ENCODE measurements around the gene ZNF780A.

Gene ZNF780A

GRCh38 chr19:40101813-40102212 lies 11.1 kb upstream of the ZNF780A start:
- TF ChIP-seq CTCF (IDR thresholded peaks at IDR 0.05) (no peak), ZFX (IDR thresholded peaks at IDR 0.05; ENCODE audit: borderline replicate concordance) (no peak)
- H3K27ac ChIP-seq = no peak overlapping the region

- TF ChIP-seq ZFX (IDR thresholded peaks at IDR 0.05; ENCODE audit: borderline replicate concordance) (no peak), CTCF (IDR thresholded peaks at IDR 0.05) (no peak)
- H3K27ac ChIP-seq = no peak overlapping the region
Observed at GRCh38 chr19:40093416-40093815, 2.7 kb upstream of the ZNF780A start.

- no peak for TF ChIP-seq ZFX (IDR thresholded peaks at IDR 0.05; ENCODE audit: borderline replicate concordance)
- no peak for TF ChIP-seq CTCF (IDR thresholded peaks at IDR 0.05)
- peak overlapping the region; percentile 56 for H3K27ac ChIP-seq
Observed at GRCh38 chr19:40091205-40092129, 724 bp upstream of the ZNF780A start.

- H3K27ac ChIP-seq = no peak overlapping the region
- TF ChIP-seq CTCF (IDR thresholded peaks at IDR 0.05) (no peak), ZFX (IDR thresholded peaks at IDR 0.05; ENCODE audit: borderline replicate concordance) (no peak)
Observed at GRCh38 chr19:40089462-40089861, 1.3 kb downstream of the ZNF780A start.

- TF ChIP-seq CTCF (IDR thresholded peaks at IDR 0.05) (no peak), ZFX (IDR thresholded peaks at IDR 0.05; ENCODE audit: borderline replicate concordance) (no peak)
- H3K27ac ChIP-seq = no peak overlapping the region
Observed at GRCh38 chr19:40088299-40089047, 2.3 kb downstream of the ZNF780A start.

- no peak for TF ChIP-seq ZFX (IDR thresholded peaks at IDR 0.05; ENCODE audit: borderline replicate concordance)
- no peak for TF ChIP-seq CTCF (IDR thresholded peaks at IDR 0.05)
- no peak overlapping the region for H3K27ac ChIP-seq
Observed at GRCh38 chr19:40084948-40085347, 5.8 kb downstream of the ZNF780A start.

- TF ChIP-seq ZFX (IDR thresholded peaks at IDR 0.05; ENCODE audit: borderline replicate concordance) (no peak), CTCF (IDR thresholded peaks at IDR 0.05) (no peak)
- no peak overlapping the region for H3K27ac ChIP-seq
Observed at GRCh38 chr19:40081411-40081810, 9.3 kb downstream of the ZNF780A start.
